WTC11 (cell line): ENCODE measurements around the gene AMDHD2. TPM values are rescaled to one million over a fixed set of nuclear protein-coding genes. Genes with fewer than 3 reads are reported as not detected.

Source experiments
- ATAC-seq: fragments of 200-7000 bp; cut with Tn5 transposase; 2 replicates; pipeline ENCODE4 v1.10.0; 2021; ENCODE audit warnings: mild to moderate bottlenecking, moderate library complexity
- CTCF ChIA-PET: fragments of 300-600 bp; sonication (Branson Sonifier 250); formaldehyde crosslinking; loops from one replicate; lab custom pipeline; 2021; ENCODE audit warnings: antibody characterized with exemption; lab: Charles Lee
- POLR2A ChIA-PET: fragments of 350-600 bp; sonication (Branson Sonifier 250); formaldehyde crosslinking; loops from one replicate; lab custom pipeline; 2021; ENCODE audit warnings: antibody characterized with exemption; lab: Charles Lee
- DNase-seq: peaks from one replicate; pipeline ENCODE4 v3.0.0; 2021; ENCODE audit warnings: low spot score
- H3K27ac Mint-ChIP-seq: 2 replicates; pipeline ENCODE4 v1.8.0; 2021; ENCODE audit warnings: mixed read lengths
- H3K27me3 Mint-ChIP-seq: 2 replicates; pipeline ENCODE4 v1.8.0; 2021; ENCODE audit warnings: low read depth, mild to moderate bottlenecking, moderate library complexity, mixed read lengths
- H3K36me3 Mint-ChIP-seq: 2 replicates; pipeline ENCODE4 v1.8.0; 2021; ENCODE audit warnings: mixed read lengths
- H3K4me1 Mint-ChIP-seq: 2 replicates; pipeline ENCODE4 v1.8.0; 2022; ENCODE audit warnings: mixed read lengths
- H3K4me3 Mint-ChIP-seq: 2 replicates; pipeline ENCODE4 v1.8.0; 2021; ENCODE audit warnings: mild to moderate bottlenecking, moderate library complexity, mixed read lengths
- H3K9me3 Mint-ChIP-seq: 2 replicates; pipeline ENCODE4 v1.8.0; 2021; ENCODE audit warnings: mixed read lengths
- ATF2 ChIP-seq: sonication (generic); formaldehyde crosslinking; IDR thresholded peaks from 2 replicates; pipeline ENCODE4 v1.8.1; 2022; ENCODE audit warnings: low read depth, missing genetic modification reagents, borderline replicate concordance
- CREB1 ChIP-seq: sonication (generic); formaldehyde crosslinking; IDR thresholded peaks from 2 replicates; pipeline ENCODE4 v1.8.0; 2023; ENCODE audit warnings: mild to moderate bottlenecking, missing genetic modification reagents
- E2F5 ChIP-seq: sonication (generic); formaldehyde crosslinking; IDR thresholded peaks from 2 replicates; pipeline ENCODE4 v1.8.1; 2022; ENCODE audit warnings: mild to moderate bottlenecking, moderate library complexity, missing genetic modification reagents
- EMX1 ChIP-seq: fragments of 250-450 bp; sonication (Bioruptor Pico); IDR thresholded peaks from 2 replicates; pipeline ENCODE4 v1.8.0; 2021; ENCODE audit warnings: mild to moderate bottlenecking
- FOXK1 ChIP-seq: sonication (generic); formaldehyde crosslinking; IDR thresholded peaks from 2 replicates; pipeline ENCODE4 v1.8.0; 2022; ENCODE audit warnings: mild to moderate bottlenecking, moderate library complexity, missing genetic modification reagents
- HMGA2 ChIP-seq: fragments of 250-450 bp; sonication (Bioruptor Pico); IDR thresholded peaks from 2 replicates; pipeline ENCODE4 v1.4.0; 2021; ENCODE audit warnings: mild to moderate bottlenecking, moderate library complexity
- JAZF1 ChIP-seq: fragments of 250-450 bp; sonication (Bioruptor Pico); IDR thresholded peaks from 2 replicates; pipeline ENCODE4 v1.9.0; 2021; ENCODE audit warnings: moderate library complexity, mild to moderate bottlenecking, inconsistent platforms
- MXD4 ChIP-seq: fragments of 250-450 bp; sonication (Bioruptor Pico); IDR thresholded peaks from 2 replicates; pipeline ENCODE4 v1.8.0; 2021; ENCODE audit warnings: mild to moderate bottlenecking, moderate library complexity, borderline replicate concordance
- RELA ChIP-seq: sonication (generic); formaldehyde crosslinking; IDR thresholded peaks from 2 replicates; pipeline ENCODE4 v1.8.1; 2022; ENCODE audit warnings: missing genetic modification reagents, mild to moderate bottlenecking, borderline replicate concordance
- RORB ChIP-seq: fragments of 250-450 bp; sonication (Bioruptor Pico); IDR thresholded peaks from 2 replicates; pipeline ENCODE4 v1.9.0; 2021; ENCODE audit warnings: mild to moderate bottlenecking
- SMAD3 ChIP-seq: sonication (generic); formaldehyde crosslinking; IDR thresholded peaks from 2 replicates; pipeline ENCODE4 v1.8.0; 2022; ENCODE audit warnings: missing genetic modification reagents, mild to moderate bottlenecking, borderline replicate concordance
- STAT6 ChIP-seq: sonication (generic); formaldehyde crosslinking; conservative IDR thresholded peaks from 2 replicates; pipeline ENCODE4 v1.8.1; 2023; ENCODE audit warnings: mild to moderate bottlenecking, low read depth, missing genetic modification reagents, moderate library complexity
- USF1 ChIP-seq: sonication (generic); formaldehyde crosslinking; IDR thresholded peaks from 2 replicates; pipeline ENCODE4 v1.8.0; 2022; ENCODE audit warnings: mild to moderate bottlenecking, missing genetic modification reagents
- ZBTB21 ChIP-seq: sonication (generic); formaldehyde crosslinking; IDR thresholded peaks from 2 replicates; pipeline ENCODE4 v1.8.1; 2023; ENCODE audit warnings: mild to moderate bottlenecking, missing genetic modification reagents, borderline replicate concordance
- ZBTB43 ChIP-seq: sonication (generic); formaldehyde crosslinking; IDR thresholded peaks from 2 replicates; pipeline ENCODE4 v1.8.1; 2023; ENCODE audit warnings: mild to moderate bottlenecking, missing genetic modification reagents
- ZNF121 ChIP-seq: sonication (generic); formaldehyde crosslinking; IDR thresholded peaks from 2 replicates; pipeline ENCODE4 v1.8.0; 2023; ENCODE audit warnings: missing genetic modification reagents
- ZNF138 ChIP-seq: sonication (generic); formaldehyde crosslinking; conservative IDR thresholded peaks from 2 replicates; pipeline ENCODE4 v1.8.1; 2022; ENCODE audit warnings: mild to moderate bottlenecking, moderate library complexity, missing genetic modification reagents
- ZNF512 ChIP-seq: sonication (generic); formaldehyde crosslinking; IDR thresholded peaks from 2 replicates; pipeline ENCODE4 v1.8.1; 2022; ENCODE audit warnings: missing genetic modification reagents, borderline replicate concordance
- total RNA-seq: library from RNA; stranded (reverse); gene quantifications from 3 replicates; pipeline ENCODE4 v1.2.3, GENCODE V29; 2021

Gene AMDHD2
- total RNA-seq, 1 experiment from 2014 or later = 70.9 TPM

- no peak for DNase-seq
- POLR2A ChIA-PET = interaction anchor here (1.7 to 2.0 kb wide), 2 partner anchors 17 to 23 kb away, joined by 6 read pairs; partner anchors contain the start of genes CEMP1 and PDPK1
Observed at GRCh38 chr16:2514333-2515179, 5.6 kb upstream of the AMDHD2 start.

GRCh38 chr16:2515180-2515851 is 4.9 kb upstream of the AMDHD2 start:
- no peaks in the 10 kb centered on the region for H3K9me3 Mint-ChIP-seq
- TF ChIP-seq ZBTB43 (no peak), ATF2 (no peak), HMGA2 (CRISPR knock-in tag) (no peak), MXD4 (CRISPR knock-in tag) (no peak), E2F5 (CRISPR knock-in tag) (no peak), JAZF1 (CRISPR knock-in tag) (no peak), ZNF138 (no peak), RORB (no peak), STAT6 (no peak), USF1 (no peak), RELA (no peak), EMX1 (no peak), SMAD3 (CRISPR knock-in tag) (no peak), CREB1 (CRISPR knock-in tag) (no peak)
- peak overlapping the region; percentile 59 for H3K27ac Mint-ChIP-seq
- peaks cover 4% of the 10 kb centered on the region for H3K27me3 Mint-ChIP-seq
- H3K4me1 Mint-ChIP-seq = peaks cover 48% of the 10 kb centered on the region
- peak overlapping the region; percentile 80 for H3K4me3 Mint-ChIP-seq
- DNase-seq (no peak), ATAC-seq (no peak)
- ChIA-PET POLR2A (interaction anchor here (2.0 kb wide), 1 partner anchor 17 kb away, joined by 6 read pairs; the partner anchor contains the start of gene CEMP1), CTCF (interaction anchor here (0.6 to 2.9 kb wide), 6 partner anchors 10 to 1769 kb away, joined by 3 to 11 read pairs (median 4); partner anchors contain the start of gene ECI1)
- H3K36me3 Mint-ChIP-seq = no peaks in the 10 kb centered on the region; the same call in 1 of the 2 replicates

More at GRCh38 chr16:2514333-2515179, 5.6 kb upstream of the AMDHD2 start:
- no peak for ATAC-seq
- no peak for TF ChIP-seq ZNF512 (CRISPR knock-in tag)
- no peak for TF ChIP-seq ZBTB21 (CRISPR knock-in tag)
- peak; percentile 56; the same call in 1 of the 2 replicates for TF ChIP-seq USF1
- TF ChIP-seq ZNF121 (CRISPR knock-in tag) = no peak
- TF ChIP-seq FOXK1 (CRISPR knock-in tag) = no peak
- H3K27me3 Mint-ChIP-seq = peaks cover 4% of the 10 kb centered on the region
- peak overlapping the region; percentile 59 for H3K27ac Mint-ChIP-seq
- H3K9me3 Mint-ChIP-seq = no peaks in the 10 kb centered on the region
- CTCF ChIA-PET = interaction anchor here (1.5 to 2.9 kb wide), 3 partner anchors 13 to 263 kb away, joined by 4 to 11 read pairs (median 4); partner anchors contain the start of gene ECI1
- H3K36me3 Mint-ChIP-seq = no peaks in the 10 kb centered on the region; the same call in 1 of the 2 replicates
- peak overlapping the region; percentile 80 for H3K4me3 Mint-ChIP-seq
- peaks cover 46% of the 10 kb centered on the region for H3K4me1 Mint-ChIP-seq
